ENCODE measurements around the gene SNPH.

- TF ChIP-seq POLR2A (IDR thresholded peaks at IDR 0.05): no peak
- TF ChIP-seq EP300 (IDR thresholded peaks at IDR 0.05): no peak
- TF ChIP-seq CTCF (IDR thresholded peaks at IDR 0.05): no peak
Observed at GRCh38 chr20:1345030-1345755, 79.1 kb downstream of the SNPH start.

All from upper lobe of left lung (tissue), 4 donors.